BJ (cell line): ENCODE measurements around the gene TSHR. TPM values are rescaled to one million over a fixed set of nuclear protein-coding genes. Genes with fewer than 3 reads are reported as not detected.

ENCODE experiments used
- CTCF ChIA-PET: fragments of 350-600 bp; formaldehyde crosslinking; extraction: SDS; loops from one replicate; lab custom pipeline; 2021; ENCODE audit warnings: antibody characterized with exemption, inconsistent platforms; lab: Yijun Ruan, JAX
- POLR2A ChIA-PET: fragments of 300-600 bp; sonication (Branson Sonifier 250); formaldehyde crosslinking; extraction: SDS; loops from one replicate; lab custom pipeline; 2021; ENCODE audit warnings: antibody characterized with exemption; lab: Charles Lee
- DNase-seq: peaks from one replicate; pipeline ENCODE4 v3.0.0-alpha.2; 2011; ENCODE audit warnings: low read depth
- H3K27me3 ChIP-seq: 2 replicates; pipeline ENCODE4 v1.6.0; 2011; ENCODE audit warnings: low read length; ENCODE audit not compliant: control insufficient read depth, insufficient read depth
- H3K36me3 ChIP-seq: 2 replicates; pipeline ENCODE4 v1.5.1; 2011; ENCODE audit warnings: low read length; ENCODE audit not compliant: control insufficient read depth, insufficient read depth
- H3K4me3 ChIP-seq: 2 replicates; pipeline ENCODE4 v1.5.1; 2011; ENCODE audit warnings: low read depth, mild to moderate bottlenecking, control low read depth, low read length
- CTCF ChIP-seq: IDR thresholded peaks from 2 replicates; pipeline ENCODE4 v1.5.1; 2011; ENCODE audit warnings: low read depth, mild to moderate bottlenecking, control low read depth, inconsistent platforms, low read length, moderate library complexity; ENCODE audit not compliant: insufficient read depth
- polyA plus RNA-seq: library from polyadenylated mRNA; depleted of rRNA; stranded (reverse); fragments of >200 nt; gene quantifications from 2 replicates; pipeline ENCODE4 v1.2.3, GENCODE V29; 2011

TSHR gene
- polyA plus RNA-seq, 1 experiment, result not detected

DNA sequence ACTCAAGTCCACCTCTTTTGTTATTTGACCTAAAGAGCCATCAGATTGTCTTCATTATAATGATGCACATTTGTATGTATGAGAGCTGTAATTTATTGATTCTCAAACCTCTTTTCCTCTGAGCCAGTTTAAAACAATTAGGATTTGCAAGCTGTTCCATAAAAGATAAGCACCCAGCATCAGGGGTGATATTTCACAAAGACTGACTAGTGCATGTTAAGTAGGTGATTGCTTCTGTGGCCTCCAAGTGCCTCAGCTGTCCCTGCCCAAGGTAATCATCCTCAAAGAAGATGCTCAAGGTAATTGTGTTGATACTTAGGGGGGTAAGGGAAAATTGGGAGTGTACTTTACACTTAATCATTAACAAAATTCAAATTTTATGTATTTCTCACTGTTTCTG is 32.1 kb upstream of the TSHR start:
- no peak for TF ChIP-seq CTCF
- ChIA-PET POLR2A (interaction anchor here (0.6 kb wide), 1 partner anchor 162 kb away, joined by 3 read pairs; no protein-coding TSS in a partner anchor), CTCF (no interaction called here)
- no peaks in the 10 kb centered on the region for H3K27me3 ChIP-seq
- DNase-seq, result no peak
- no peaks in the 10 kb centered on the region for H3K36me3 ChIP-seq
- H3K4me3 ChIP-seq, result no peak overlapping the region

- no peaks in the 10 kb centered on the region for H3K27me3 ChIP-seq
- DNase-seq, result no peak
- ChIA-PET POLR2A (no interaction called here), CTCF (interaction anchor here (0.6 to 1.3 kb wide), 4 partner anchors 17 to 1415 kb away, joined by 3 to 5 read pairs (median 3); partner anchors contain the start of gene CEP128)
- TF ChIP-seq CTCF, result no peak
- H3K36me3 ChIP-seq, result no peaks in the 10 kb centered on the region
- H3K4me3 ChIP-seq, result no peak overlapping the region
These were observed 30.9 kb upstream of the TSHR start for GRCh38 chr14:80924365-80925103.

DNA sequence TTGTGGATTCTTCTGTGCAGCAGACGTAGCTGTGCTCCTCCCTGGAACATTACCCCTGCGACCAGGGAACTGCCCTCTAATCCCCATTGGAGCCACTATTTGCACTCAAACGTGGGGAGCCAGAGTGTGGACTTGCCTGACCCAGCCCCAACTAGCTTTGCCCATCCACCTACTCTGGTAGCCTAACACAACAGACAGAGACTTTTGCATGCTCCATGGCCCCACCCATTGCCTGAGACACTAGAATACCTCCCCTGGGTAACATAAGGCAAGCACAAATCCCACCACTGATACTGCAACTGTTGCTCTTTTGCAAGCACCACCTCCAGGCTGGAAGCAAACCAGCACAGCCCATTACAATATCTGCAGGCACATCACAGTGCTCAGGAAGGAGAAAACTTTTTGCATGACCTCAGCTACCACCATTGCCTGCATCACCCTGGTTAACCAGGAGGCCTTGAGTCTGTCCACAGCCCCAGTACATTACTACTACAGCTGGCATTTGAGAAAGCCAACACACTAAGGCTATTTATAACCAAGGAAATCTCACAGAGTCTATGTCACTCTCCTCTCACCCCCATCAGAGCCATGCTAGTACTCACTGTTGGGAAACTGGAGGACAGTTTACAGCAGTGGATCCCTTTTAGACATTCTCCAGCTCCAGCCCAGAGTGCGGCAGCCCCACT is 28.9 kb upstream of the TSHR start:
- POLR2A ChIA-PET, result no interaction called here
- no peak overlapping the region for H3K4me3 ChIP-seq
- TF ChIP-seq CTCF, result no peak
- CTCF ChIA-PET, result interaction anchor here (0.5 to 1.3 kb wide), 5 partner anchors 9 to 871 kb away, joined by 3 read pairs; no protein-coding TSS in a partner anchor
- no peaks in the 10 kb centered on the region for H3K27me3 ChIP-seq
- H3K36me3 ChIP-seq, result no peaks in the 10 kb centered on the region
- no peak for DNase-seq

DNA sequence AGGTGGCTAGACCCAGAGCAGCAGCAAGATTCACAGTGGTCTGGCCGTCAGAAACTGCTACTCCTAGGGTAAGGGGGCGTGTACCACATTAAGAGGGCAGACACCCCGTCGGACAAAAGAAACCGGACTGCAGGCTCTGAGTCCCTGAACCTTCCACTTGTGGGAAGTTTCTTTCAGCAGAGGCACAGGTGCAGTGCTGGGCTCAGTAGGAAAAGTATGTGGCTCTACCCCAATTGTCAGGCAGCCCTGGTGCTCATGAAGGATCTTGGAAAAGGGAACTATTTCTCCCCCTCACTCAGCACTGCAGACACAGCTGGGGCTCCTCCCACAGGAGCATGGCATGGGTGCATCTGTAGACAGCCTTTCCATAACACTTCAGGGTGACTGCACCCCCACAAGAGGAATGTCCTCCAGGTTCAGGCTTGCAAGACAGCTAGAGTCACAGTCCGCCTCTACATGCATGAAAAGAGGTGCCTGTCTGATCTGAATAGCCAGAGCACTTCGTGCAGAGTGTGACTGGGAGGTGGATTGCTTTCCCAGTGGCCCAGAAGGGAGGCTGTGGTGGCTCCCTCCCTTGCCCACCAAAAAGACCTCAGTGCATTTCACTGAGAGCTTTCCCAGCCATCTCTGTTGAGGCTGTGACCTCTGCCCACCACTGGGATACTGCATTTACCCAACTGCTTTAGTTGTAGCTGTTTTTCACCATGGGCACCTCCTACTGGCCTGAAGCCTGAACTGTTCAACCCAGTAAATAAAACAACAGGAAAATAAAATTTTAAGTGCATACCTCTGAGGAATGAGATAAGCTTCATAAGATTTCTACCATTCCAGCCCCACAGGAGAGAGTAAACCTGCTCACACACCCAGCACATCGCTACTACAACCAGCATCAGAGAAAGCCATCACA is 28.1 kb upstream of the TSHR start:
- no peak overlapping the region for H3K4me3 ChIP-seq
- no peaks in the 10 kb centered on the region for H3K36me3 ChIP-seq
- DNase-seq, result no peak
- TF ChIP-seq CTCF, result no peak
- H3K27me3 ChIP-seq, result no peaks in the 10 kb centered on the region
- CTCF ChIA-PET, result interaction anchor here (0.5 to 1.3 kb wide), 3 partner anchors 10 to 477 kb away, joined by 3 read pairs; no protein-coding TSS in a partner anchor
- POLR2A ChIA-PET, result interaction anchor here (0.6 kb wide), 1 partner anchor 1941 kb away, joined by 3 read pairs; no protein-coding TSS in a partner anchor
